Adrenal gland (tissue), 5 donors: Measurements from ENCODE around the gene CYP27B1.

Source experiments
- POLR2A ChIP-seq, 2 donors: fragments of 450-650 bp; IDR thresholded peaks; one replicate each; pipeline ENCODE4 v1.6.1; 2017; ENCODE audit warnings: antibody characterized with exemption in 2 of 2, mild to moderate bottlenecking in 2 of 2, moderate library complexity in 1 of 2
- TF ChIP-seq, protein P1 (sequence below), 6 experiments: fragments of 450-650 bp in 4 of 6; fragments of 200-600 bp in 2 of 6; sonication (generic) in 1 of 6; IDR thresholded peaks; 1 replicate in 5 of 6; 2 replicates in 1 of 6; pipeline versions ENCODE4 v1.5.1 to v1.8.0; 2016 to 2021; ENCODE audit warnings: antibody characterized with exemption in 6 of 6, mild to moderate bottlenecking in 2 of 6, moderate library complexity in 1 of 6
- donor health status: DM: no; HTN: no; CAD: no.

DNA sequence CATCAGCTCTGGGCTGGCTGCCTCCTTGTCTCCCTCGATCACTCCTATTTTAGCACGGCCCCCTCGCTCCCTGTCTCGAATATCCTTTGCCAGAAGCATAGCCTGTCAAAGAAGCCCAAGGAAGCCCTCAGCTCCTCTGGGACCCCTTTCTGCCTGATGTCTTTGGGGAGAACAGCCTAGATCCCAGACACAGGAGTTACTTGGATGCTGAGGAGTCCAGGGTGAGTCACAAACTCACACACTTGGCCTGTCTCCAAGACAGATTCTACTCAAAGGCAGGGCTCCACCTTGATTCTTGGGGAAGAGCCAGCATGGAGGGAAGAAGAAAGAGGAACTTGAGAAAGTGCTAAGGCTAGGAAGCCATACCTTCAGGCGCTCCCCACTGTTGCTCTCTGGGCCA is 43.6 kb upstream of the CYP27B1 start:
- no peak for TF ChIP-seq POLR2A (IDR thresholded peaks at IDR 0.05)
- TF ChIP-seq, protein P1, sequence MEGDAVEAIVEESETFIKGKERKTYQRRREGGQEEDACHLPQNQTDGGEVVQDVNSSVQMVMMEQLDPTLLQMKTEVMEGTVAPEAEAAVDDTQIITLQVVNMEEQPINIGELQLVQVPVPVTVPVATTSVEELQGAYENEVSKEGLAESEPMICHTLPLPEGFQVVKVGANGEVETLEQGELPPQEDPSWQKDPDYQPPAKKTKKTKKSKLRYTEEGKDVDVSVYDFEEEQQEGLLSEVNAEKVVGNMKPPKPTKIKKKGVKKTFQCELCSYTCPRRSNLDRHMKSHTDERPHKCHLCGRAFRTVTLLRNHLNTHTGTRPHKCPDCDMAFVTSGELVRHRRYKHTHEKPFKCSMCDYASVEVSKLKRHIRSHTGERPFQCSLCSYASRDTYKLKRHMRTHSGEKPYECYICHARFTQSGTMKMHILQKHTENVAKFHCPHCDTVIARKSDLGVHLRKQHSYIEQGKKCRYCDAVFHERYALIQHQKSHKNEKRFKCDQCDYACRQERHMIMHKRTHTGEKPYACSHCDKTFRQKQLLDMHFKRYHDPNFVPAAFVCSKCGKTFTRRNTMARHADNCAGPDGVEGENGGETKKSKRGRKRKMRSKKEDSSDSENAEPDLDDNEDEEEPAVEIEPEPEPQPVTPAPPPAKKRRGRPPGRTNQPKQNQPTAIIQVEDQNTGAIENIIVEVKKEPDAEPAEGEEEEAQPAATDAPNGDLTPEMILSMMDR (IDR thresholded peaks at IDR 0.05) = no peak
